ENCODE data around the gene NRXN3.

- no peak for TF ChIP-seq ZSCAN16 (tag by site-specific recombination; IDR thresholded peaks at IDR 0.05)
- TF ChIP-seq CTCF (tag by site-specific recombination; IDR thresholded peaks at IDR 0.05): no peak
- no peak for TF ChIP-seq ZBTB26 (tag by site-specific recombination; optimal IDR thresholded peaks at IDR 0.05)
- no peak for TF ChIP-seq ZNF670 (tag by site-specific recombination; IDR thresholded peaks at IDR 0.05; ENCODE audit: low read depth)
Measured at GRCh38 chr14:79502136-79502750, 1332.1 kb downstream of the NRXN3 start.
